H4 (cell line): ENCODE data around the gene PACRG. TPM values are rescaled to one million over a fixed set of nuclear protein-coding genes. Genes with fewer than 3 reads are reported as not detected.

ENCODE experiments used
- DNase-seq: peaks from one replicate; pipeline ENCODE4 v3.0.0-alpha.2; 2015; ENCODE audit warnings: low spot score
- total RNA-seq: library from RNA; depleted of rRNA; stranded (reverse); fragments of >200 nt; shearing (Covaris generic); gene quantifications from 2 replicates; pipeline ENCODE4 v1.2.3, GENCODE V29; 2014

Gene PACRG
- total RNA-seq, 1 experiment from 2014 or later, result not detected

DNA sequence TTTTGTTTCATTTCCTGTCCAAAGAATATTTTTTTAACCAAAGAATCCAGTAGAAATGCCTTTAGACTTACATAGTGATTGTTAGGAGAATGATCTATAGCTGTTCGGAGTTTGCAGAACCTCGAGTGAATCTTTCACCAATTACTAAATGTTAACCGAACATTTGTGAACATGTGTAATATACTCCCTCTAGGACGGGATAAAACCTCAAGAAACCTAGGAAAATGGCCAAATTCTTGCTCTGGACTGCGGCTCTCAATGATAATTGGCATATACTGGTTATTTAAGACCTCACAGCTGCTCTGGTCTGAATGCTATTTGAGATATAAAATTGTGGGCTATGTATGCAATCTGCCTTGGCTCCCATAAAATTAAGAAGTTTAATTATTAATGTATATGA, 137.1 kb downstream of the PACRG start:
- DNase-seq, result no peak

DNA sequence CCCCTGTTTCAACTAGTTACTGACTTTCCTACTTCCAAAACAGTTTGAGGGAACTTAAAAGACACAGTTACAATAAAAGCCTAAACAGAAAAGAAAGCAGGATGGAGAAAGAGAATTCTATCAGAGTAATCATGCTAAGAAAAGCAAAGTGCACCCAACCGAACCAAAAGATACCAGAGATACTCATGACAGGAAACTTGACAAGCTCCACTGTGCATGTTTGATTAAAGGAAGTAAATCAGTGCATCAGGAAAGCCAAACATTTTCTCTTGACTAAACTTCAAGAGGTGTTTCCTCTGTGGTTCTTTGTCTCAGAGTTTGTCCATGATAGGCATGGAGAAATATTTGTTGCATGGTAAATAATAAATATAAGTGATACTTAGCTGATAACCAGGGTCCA, 138.9 kb downstream of the PACRG start:
- DNase-seq, result no peak

DNA sequence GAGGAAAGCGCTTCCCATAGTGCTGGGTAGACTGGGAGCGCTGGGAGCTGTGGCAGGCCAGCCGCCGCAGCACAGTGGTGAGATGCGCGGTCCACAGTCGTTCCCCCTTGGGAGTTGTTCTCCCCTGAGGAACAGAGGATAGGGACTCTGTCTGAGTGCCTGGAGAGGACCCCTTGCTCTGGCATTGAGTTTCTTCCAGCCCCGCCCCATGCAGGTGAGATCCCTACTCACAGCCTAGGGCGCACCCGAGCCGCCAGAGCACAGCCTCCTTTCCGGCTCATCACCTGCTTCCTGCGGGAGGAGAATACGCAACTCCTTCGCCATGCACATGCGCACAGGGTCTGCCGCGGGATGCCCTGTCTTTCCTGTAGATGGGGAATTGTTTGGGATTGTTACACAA, 140.6 kb downstream of the PACRG start:
- DNase-seq, result no peak

DNA sequence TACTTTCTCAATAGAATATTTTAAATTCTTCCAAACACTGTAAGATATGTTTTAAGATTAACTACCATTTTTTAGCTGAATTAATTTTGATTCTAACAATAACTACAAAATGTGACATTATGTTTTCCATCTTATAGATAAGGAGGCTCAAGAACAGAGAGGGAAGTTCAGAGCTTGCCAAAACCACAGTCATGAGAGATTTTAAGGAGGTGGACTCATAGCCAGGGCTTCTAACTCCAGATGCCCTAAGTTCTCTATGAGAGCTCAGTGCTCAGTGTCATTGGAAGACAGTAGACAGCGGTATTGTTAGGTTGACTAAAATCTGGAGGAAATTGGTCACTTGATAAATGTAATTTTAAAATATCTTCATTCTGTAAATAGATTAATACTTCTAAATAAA, 144.2 kb downstream of the PACRG start:
- no peak for DNase-seq

DNA sequence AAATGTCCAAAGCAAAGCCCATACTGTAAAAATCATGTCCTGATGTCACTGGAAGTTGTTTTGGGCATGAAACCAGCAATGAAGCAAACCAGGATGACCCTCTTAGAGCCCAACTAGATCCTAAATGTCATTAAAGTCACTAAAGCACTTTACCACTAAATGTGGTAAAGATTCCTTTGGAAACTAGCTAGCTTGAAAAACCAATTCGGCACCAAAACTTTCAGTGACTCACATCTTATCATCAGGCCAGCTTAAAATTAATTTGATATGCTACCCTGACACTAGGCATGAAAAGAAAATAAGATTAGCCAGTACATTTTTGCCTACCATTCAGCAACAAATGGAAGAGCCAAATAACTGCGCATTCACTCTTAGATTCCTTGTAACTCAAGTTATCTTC, 145.8 kb downstream of the PACRG start:
- no peak for DNase-seq

- DNase-seq, result no peak
Observed at GRCh38 chr6:162875070-162875469, 147.3 kb downstream of the PACRG start.

- no peak for DNase-seq
Observed at GRCh38 chr6:162882801-162883481, 155.2 kb downstream of the PACRG start.

DNA sequence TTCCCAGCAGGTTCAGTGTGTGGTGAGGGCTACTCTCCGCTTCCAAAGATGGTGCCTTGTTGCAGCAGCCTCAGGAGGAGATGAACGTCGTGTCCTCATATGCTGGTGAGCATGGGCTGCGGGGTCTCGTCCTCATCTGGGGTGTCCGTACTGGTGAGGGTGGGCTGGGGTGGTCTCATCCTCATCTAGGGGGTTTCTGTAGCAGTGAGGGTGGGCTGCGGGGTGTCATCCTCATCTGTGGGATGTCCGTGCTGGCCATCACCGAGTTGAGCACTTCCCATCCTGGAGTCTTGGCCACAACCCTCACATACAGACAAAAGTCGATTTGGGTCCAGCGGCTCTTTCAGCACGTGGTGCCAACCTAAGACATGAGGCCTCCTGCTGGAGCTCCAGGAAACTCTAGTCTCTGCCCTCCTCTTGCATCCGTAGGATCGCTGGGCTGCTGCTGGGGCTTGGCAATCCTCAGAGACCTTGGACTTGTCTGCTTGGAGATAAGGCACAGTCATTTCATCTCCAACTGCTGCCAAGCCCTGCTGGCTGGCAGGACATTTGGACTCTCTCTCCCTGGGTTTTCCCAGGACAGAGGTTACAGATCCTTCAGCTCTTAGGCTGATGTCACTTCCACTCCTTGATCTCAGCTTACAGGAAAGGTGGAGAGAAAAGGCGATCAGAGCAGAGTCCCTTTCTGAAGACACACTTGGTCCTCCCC, 160.4 kb downstream of the PACRG start:
- DNase-seq, result no peak

DNA sequence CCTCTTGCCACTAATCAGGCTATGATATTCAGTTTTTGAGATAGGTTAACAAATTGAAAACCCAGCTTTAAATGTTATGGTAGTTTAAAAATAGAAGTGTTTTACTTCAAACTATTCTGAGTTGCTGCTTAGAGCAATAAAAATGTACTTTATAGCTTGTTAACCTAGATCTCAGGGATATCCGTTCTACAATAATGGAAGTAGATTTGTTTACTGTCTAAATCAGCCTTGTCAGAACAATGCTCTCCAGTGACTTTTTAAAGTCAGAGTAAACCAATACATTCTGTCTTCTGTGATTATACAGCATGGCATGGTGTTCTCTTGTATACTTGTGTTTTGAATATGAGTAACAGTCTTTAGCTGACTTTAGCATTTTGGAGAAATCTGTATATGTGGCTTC, 161.5 kb downstream of the PACRG start:
- DNase-seq, result no peak

- no peak for DNase-seq
Observed at GRCh38 chr6:162898011-162898410, 170.2 kb downstream of the PACRG start.

DNA sequence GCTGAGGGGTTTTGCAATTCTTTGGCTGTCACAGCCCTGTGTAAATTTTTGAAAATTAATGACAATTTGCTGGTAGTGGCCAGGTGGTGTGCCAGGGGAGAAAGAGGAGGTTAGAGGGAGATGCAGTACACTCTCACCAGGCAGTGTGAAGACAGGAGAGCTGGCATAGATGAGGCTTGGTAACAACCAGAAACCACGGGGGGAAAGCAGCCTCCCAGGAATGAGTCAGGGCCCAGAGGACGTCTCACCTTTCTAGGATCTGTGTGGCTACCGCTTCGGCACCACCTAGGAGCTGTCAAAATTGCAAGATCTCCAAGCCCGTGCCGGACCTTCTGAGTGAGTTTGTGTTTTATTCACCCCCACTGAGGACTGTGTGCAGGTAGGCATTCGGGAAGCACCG, 171.4 kb downstream of the PACRG start:
- DNase-seq, result no peak

GRCh38 chr6:162900503-162900902, 172.7 kb downstream of the PACRG start:
- no peak for DNase-seq

GRCh38 chr6:162904069-162904663, 176.4 kb downstream of the PACRG start:
- DNase-seq, result no peak

DNA sequence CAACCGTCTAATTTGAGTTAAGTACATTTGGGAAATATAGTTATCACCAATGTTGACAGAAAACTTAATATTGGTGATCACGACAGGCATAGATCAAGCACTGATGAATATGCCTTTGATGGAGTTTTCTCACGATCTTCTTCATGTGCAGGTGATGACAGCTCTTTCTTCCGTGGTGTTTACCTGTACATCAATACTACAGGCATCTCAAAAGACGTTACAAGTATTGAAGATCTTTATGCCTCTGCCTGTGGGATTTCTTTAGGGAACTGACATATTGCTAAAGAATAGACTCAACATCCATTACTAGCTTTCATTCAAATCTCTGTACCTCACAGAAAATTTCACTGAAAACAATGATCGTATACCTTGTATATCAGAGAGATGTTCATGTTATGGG, 178.7 kb downstream of the PACRG start:
- no peak for DNase-seq

DNA sequence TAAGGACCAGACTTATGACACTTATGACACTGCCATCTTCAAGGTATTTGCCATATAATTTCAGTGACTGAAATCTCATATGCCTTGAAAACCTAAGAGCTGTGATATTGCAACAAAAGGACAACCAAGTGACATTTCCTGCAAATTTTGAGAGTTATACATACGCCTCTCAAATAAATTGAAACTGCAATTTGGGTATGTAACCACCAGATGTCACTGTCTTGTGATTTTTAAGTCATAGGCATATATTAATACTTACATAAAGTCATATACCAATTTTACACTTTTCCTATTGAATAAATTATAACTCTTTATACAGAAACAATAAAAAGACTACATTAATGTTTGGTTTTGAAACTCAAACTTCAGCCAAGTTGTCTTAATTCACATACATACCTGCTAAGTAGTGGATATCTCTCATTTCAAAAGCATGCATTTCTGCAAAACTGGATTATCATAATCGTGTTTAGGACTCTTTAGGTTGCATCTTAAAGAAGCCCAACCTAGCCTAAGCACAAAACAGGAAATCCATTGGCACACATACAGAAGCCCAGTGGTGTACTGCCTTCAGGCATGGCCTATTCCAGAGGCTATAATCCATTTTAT, 180.2 kb downstream of the PACRG start:
- DNase-seq, result no peak

- DNase-seq, result no peak
Observed at GRCh38 chr6:162913206-162913605, 185.4 kb downstream of the PACRG start.

DNA sequence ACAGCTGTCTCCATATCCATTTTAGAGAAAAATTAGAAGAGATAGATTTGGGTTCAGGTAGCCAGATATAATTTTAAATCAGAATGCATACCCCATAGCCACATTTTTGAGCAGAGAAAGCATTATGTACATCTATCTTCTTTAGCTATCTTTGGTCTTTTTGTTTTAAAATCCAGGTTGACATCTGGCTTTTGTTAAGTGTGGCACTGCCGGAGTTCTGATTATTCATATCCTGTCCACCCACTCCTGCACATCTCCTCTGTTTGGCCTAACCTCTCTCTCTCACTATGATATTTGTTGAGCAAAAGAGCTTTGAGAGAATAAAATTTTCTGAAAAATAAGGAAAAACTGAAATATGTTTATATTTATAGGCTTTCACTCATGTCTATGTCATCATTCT, 189.7 kb downstream of the PACRG start:
- no peak for DNase-seq

GRCh38 chr6:162921062-162921461, 193.3 kb downstream of the PACRG start:
- no peak for DNase-seq

GRCh38 chr6:162921510-162922040, 193.8 kb downstream of the PACRG start:
- DNase-seq, result no peak

- no peak for DNase-seq
Observed at GRCh38 chr6:162922563-162923166, 194.9 kb downstream of the PACRG start.

DNA sequence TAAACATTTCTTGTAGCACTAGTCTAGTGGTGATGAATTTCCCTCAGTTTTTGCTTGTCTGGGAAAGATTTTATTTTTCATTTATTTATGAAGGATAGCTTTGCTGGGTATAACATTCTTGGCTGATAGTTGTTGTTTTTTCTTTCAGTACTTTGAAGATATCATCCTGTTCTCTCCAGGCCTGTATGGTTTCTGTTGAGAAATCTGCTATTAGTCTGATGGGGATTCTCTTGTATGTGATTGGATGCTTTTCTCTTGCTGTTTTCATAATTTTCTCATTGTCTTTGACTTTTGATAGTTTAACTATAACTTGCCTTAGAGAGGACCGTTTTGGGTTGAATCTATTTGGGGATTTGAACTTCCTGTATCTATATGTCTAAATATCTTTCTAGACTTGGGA, 207.1 kb downstream of the PACRG start:
- DNase-seq, result no peak

DNA sequence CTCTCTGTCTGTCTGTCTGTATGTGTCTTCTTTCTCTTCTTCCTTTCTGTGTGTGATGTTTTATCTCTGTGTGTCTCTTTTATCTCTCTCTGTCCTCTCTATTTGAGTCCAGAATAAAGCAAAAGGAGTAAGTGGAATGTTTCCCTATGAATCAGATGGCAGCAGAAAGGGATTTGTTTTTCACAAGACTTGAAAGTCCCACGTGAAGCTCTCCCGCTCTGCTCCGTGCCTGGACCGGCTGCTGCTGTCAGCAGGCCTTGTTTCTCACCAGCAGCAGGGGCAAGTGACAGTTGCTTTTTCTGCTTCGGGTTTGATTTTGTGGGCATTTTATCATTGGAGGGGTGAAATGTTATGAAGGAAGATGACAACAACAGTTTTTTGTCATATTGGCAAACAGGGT, 212.7 kb downstream of the PACRG start:
- no peak for DNase-seq
